C4-2B (cell line): ENCODE results near the gene GOLM1.

Experiments used
- ZFX ChIP-seq: fragments of 450-650 bp; IDR thresholded peaks from 2 replicates; pipeline ENCODE4 v1.6.1; 2017
- TF ChIP-seq, protein P1 (sequence below): fragments of 450-650 bp; conservative IDR thresholded peaks from 2 replicates; pipeline ENCODE4 v1.5.1; 2017; ENCODE audit warnings: mild to moderate bottlenecking

DNA sequence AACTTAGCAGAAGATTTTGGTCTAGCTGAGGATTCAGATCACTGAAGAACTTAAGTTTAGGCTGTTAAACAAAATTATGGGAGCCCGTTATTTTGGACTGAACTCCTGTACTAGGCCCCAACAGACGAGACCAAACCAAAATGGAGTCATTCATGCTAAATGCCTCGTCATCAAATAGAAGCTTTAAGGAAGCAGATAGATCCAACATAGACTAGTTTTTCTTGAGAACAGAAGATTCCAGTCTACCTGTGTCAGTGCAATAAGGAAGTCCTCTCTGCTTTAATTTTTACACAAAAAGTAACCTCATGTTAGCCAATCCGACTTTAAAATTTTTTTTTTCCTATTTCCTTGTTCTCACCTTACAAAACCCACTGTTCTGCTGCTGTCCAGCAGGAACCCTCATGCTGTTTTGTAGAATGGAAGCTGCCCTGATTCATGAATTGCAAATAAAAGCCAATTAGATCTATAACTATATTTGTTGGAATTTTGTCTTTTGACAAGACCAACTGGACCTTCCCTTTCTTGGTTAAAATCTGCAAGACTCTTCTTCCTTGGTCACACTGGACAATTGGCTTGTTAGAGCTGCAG is 29.0 kb upstream of the GOLM1 start:
- no peak for TF ChIP-seq ZFX
- TF ChIP-seq, protein P1, sequence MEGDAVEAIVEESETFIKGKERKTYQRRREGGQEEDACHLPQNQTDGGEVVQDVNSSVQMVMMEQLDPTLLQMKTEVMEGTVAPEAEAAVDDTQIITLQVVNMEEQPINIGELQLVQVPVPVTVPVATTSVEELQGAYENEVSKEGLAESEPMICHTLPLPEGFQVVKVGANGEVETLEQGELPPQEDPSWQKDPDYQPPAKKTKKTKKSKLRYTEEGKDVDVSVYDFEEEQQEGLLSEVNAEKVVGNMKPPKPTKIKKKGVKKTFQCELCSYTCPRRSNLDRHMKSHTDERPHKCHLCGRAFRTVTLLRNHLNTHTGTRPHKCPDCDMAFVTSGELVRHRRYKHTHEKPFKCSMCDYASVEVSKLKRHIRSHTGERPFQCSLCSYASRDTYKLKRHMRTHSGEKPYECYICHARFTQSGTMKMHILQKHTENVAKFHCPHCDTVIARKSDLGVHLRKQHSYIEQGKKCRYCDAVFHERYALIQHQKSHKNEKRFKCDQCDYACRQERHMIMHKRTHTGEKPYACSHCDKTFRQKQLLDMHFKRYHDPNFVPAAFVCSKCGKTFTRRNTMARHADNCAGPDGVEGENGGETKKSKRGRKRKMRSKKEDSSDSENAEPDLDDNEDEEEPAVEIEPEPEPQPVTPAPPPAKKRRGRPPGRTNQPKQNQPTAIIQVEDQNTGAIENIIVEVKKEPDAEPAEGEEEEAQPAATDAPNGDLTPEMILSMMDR: no peak
